ENCODE data around the gene COA6.

The COA6 gene

GRCh38 chr1:234413990-234414389 is 40.7 kb downstream of the COA6 start:
- no peak for DNase-seq

GRCh38 chr1:234427950-234428646 is 54.8 kb downstream of the COA6 start:
- no peak for DNase-seq

GRCh38 chr1:234429434-234429806 is 56.2 kb downstream of the COA6 start:
- DNase-seq: no peak

- DNase-seq: no peak
Observed at GRCh38 chr1:234430691-234431090, 57.4 kb downstream of the COA6 start.

GRCh38 chr1:234431255-234431654 is 58.0 kb downstream of the COA6 start:
- no peak for DNase-seq

- peak; percentile 52 for DNase-seq
Observed at GRCh38 chr1:234433563-234434285, 60.5 kb downstream of the COA6 start.

Measured in fibroblast of skin of right biceps (primary cell).